Measurements from ENCODE around the gene ZNF689.

DNA sequence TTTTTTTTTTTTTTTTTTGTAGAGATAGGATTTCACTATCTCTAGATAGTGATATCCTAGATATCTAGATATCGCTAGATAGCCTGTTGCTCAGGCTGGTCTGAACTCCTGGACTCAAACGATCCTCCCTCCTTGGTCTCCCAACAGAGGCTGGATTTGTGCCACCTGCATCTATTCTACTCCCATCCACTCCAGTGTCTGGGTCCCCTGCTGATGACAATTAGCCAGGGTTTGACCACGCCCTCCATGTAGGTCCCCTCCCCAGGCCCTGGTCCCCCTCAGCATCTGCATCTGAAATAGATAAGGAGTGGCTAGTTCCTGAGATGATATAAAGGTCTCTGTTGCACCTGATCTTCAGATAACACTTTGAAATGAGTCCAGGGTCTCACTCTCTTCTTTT, 40.9 kb downstream of the ZNF689 start:
- TF ChIP-seq, protein P1, sequence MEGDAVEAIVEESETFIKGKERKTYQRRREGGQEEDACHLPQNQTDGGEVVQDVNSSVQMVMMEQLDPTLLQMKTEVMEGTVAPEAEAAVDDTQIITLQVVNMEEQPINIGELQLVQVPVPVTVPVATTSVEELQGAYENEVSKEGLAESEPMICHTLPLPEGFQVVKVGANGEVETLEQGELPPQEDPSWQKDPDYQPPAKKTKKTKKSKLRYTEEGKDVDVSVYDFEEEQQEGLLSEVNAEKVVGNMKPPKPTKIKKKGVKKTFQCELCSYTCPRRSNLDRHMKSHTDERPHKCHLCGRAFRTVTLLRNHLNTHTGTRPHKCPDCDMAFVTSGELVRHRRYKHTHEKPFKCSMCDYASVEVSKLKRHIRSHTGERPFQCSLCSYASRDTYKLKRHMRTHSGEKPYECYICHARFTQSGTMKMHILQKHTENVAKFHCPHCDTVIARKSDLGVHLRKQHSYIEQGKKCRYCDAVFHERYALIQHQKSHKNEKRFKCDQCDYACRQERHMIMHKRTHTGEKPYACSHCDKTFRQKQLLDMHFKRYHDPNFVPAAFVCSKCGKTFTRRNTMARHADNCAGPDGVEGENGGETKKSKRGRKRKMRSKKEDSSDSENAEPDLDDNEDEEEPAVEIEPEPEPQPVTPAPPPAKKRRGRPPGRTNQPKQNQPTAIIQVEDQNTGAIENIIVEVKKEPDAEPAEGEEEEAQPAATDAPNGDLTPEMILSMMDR (conservative IDR thresholded peaks at IDR 0.05; ENCODE audit: low read depth, low read length): no peak
- TF ChIP-seq SMC3 (IDR thresholded peaks at IDR 0.05; ENCODE audit: low read depth, low read length) (no peak), POLR2A (IDR thresholded peaks at IDR 0.05; ENCODE audit: low read depth, low read length) (no peak), MAFK (IDR thresholded peaks at IDR 0.05; ENCODE audit: low read depth, low read length) (no peak), CEBPB (IDR thresholded peaks at IDR 0.05; ENCODE audit: low read depth, low read length) (no peak), FOS (IDR thresholded peaks at IDR 0.05; ENCODE audit: low read depth, low read length) (no peak), RCOR1 (IDR thresholded peaks at IDR 0.05; ENCODE audit: insufficient replicate concordance, low read length) (no peak)

Measured in IMR-90 (cell line).